HCT116 (cell line): ENCODE results near the gene DENND4C. TPM values are rescaled to one million over a fixed set of nuclear protein-coding genes. Genes with fewer than 3 reads are reported as not detected.

Source experiments
- ATAC-seq: fragments of 200-7000 bp; cut with Tn5 transposase; 2 replicates; pipeline ENCODE4 v1.9.1; 2020; ENCODE audit warnings: mild to moderate bottlenecking, moderate library complexity
- BruUV-seq: library from RNA; stranded (reverse); fragments of 400-500 nt; replicated peaks from 2 replicates; lab custom pipeline; 2021; lab: Mats Ljungman, UMichigan
- CTCF ChIA-PET: fragments of 300-600 bp; sonication (Branson Sonifier 250); formaldehyde crosslinking; loops from one replicate; lab custom pipeline; 2021; ENCODE audit warnings: antibody characterized with exemption; lab: Charles Lee
- POLR2A ChIA-PET: fragments of 300-600, 350-600 bp; sonication (Branson Sonifier 250); formaldehyde crosslinking; loops from one replicate; lab custom pipeline; 2021; ENCODE audit warnings: antibody characterized with exemption; lab: Charles Lee
- RAD21 ChIA-PET, 2 experiments: fragments of 300-600 bp; sonication (Branson Sonifier 250); formaldehyde crosslinking; loops; one replicate each; lab custom pipeline; 2023; ENCODE audit warnings: low total read pairs in 2 of 2; ENCODE audit not compliant: uncharacterized antibody in 2 of 2, unreplicated experiment in 2 of 2, low non-redundant PET in 1 of 2; lab: Charles Lee
- DNase-seq: peaks from one replicate; pipeline ENCODE4 v3.0.0-alpha.2; 2010; ENCODE audit warnings: low read depth, low spot score
- H2AFZ ChIP-seq: fragments of 200-600 bp; shearing (Covaris generic), sonication (generic); 2 replicates; pipeline ENCODE4 v1.6.1; 2017; ENCODE audit warnings: low read depth, mixed run types, mixed read lengths, antibody characterized with exemption, low read length; ENCODE audit not compliant: poor library complexity, severe bottlenecking
- H3K27ac ChIP-seq: 2 replicates; pipeline ENCODE4 v1.5.1; 2012; ENCODE audit warnings: low read depth, low read length
- H3K27me3 ChIP-seq: fragments of 200-600 bp; sonication (generic); 2 replicates; pipeline ENCODE4 v1.6.1; 2016; ENCODE audit warnings: mixed run types, low read length, mixed read lengths; ENCODE audit not compliant: insufficient read depth
- H3K36me3 ChIP-seq, 2 experiments: fragments of 200-500 bp in 1 of 2; fragments of 200-600 bp in 1 of 2; sonication (Bioruptor generic) in 1 of 2; sonication (generic) in 1 of 2; 2 replicates each; pipeline versions ENCODE4 v1.5.1 to v1.6.1; 2014 to 2016; ENCODE audit warnings: low read length in 2 of 2, inconsistent platforms in 1 of 2, mixed read lengths in 1 of 2, mixed run types in 1 of 2; ENCODE audit not compliant: insufficient read depth in 2 of 2, control insufficient read depth in 1 of 2
- H3K4me1 ChIP-seq, 2 experiments: fragments of 200-600 bp in 1 of 2; sonication (generic) in 1 of 2; 2 replicates each; pipeline versions ENCODE4 v1.5.1 to v1.6.1; 2012 to 2017; ENCODE audit warnings: low read length in 2 of 2, inconsistent platforms in 1 of 2, mild to moderate bottlenecking in 1 of 2, mixed read lengths in 1 of 2, mixed run types in 1 of 2, moderate library complexity in 1 of 2; ENCODE audit not compliant: insufficient read depth in 2 of 2, control insufficient read depth in 1 of 2
- H3K4me2 ChIP-seq: fragments of 200-600 bp; sonication (generic); 2 replicates; pipeline ENCODE4 v1.6.1; 2017; ENCODE audit warnings: mixed run types, low read length, mixed read lengths
- H3K4me3 ChIP-seq, 2 experiments: fragments of 200-600 bp in 1 of 2; sonication (generic) in 1 of 2; replicated peaks in 1 of 2; 2 replicates each; pipeline ENCODE4 v1.5.1; 2011 to 2016; ENCODE audit warnings: low read length in 2 of 2, control low read depth in 1 of 2, low read depth in 1 of 2, mild to moderate bottlenecking in 1 of 2, mixed read lengths in 1 of 2, mixed run types in 1 of 2
- H3K79me2 ChIP-seq: fragments of 200-600 bp; sonication (generic); 2 replicates; pipeline ENCODE4 v1.6.1; 2017; ENCODE audit warnings: mild to moderate bottlenecking, mixed run types, low read length, moderate library complexity, mixed read lengths; ENCODE audit not compliant: insufficient read depth
- H3K9ac ChIP-seq: fragments of 200-600 bp; sonication (generic); 2 replicates; pipeline ENCODE4 v1.6.1; 2016; ENCODE audit warnings: low read length, mixed read lengths
- H3K9me2 ChIP-seq: fragments of 200-600 bp; sonication (generic), shearing (Covaris generic); 2 replicates; pipeline ENCODE4 v1.6.1; 2017; ENCODE audit warnings: mixed run types, mild to moderate bottlenecking, moderate library complexity; ENCODE audit not compliant: insufficient read depth
- H3K9me3 ChIP-seq, 2 experiments: fragments of 200-500 bp in 1 of 2; fragments of 200-600 bp in 1 of 2; sonication (Bioruptor generic) in 1 of 2; sonication (generic) in 1 of 2; 2 replicates each; pipeline ENCODE4 v1.6.1; 2014 to 2017; ENCODE audit warnings: low read length in 2 of 2, mixed read lengths in 2 of 2, inconsistent platforms in 1 of 2, low read depth in 1 of 2, mild to moderate bottlenecking in 1 of 2, mixed run types in 1 of 2, moderate library complexity in 1 of 2; ENCODE audit not compliant: control insufficient read depth in 1 of 2, insufficient read depth in 1 of 2
- H4K20me1 ChIP-seq: fragments of 200-600 bp; sonication (generic), shearing (Covaris generic); 2 replicates; pipeline ENCODE4 v1.6.1; 2017; ENCODE audit warnings: mixed run types, mild to moderate bottlenecking, moderate library complexity; ENCODE audit not compliant: insufficient read depth
- CBX3 ChIP-seq: IDR thresholded peaks from 2 replicates; pipeline ENCODE4 v1.6.1; 2012; ENCODE audit warnings: low read depth
- EZH2phosphoT487 ChIP-seq: fragments of 200-600 bp; IDR thresholded peaks from 2 replicates; pipeline ENCODE4 v1.6.1; 2018; ENCODE audit warnings: antibody characterized with exemption, borderline replicate concordance
- RAD21 ChIP-seq: IDR thresholded peaks from 2 replicates; pipeline ENCODE4 v1.6.1; 2012; ENCODE audit warnings: low read depth, mild to moderate bottlenecking
- SIN3A ChIP-seq: IDR thresholded peaks from 2 replicates; pipeline ENCODE4 v1.6.1; 2012; ENCODE audit warnings: low read depth
- SP1 ChIP-seq: IDR thresholded peaks from 2 replicates; pipeline ENCODE4 v1.6.1; 2012; ENCODE audit warnings: low read depth
- SRF ChIP-seq: IDR thresholded peaks from 2 replicates; pipeline ENCODE4 v1.6.1; 2012; ENCODE audit warnings: low read depth
- ZNF274 ChIP-seq: fragments of 200-500 bp; sonication (Bioruptor generic); IDR thresholded peaks from 2 replicates; pipeline ENCODE4 v1.6.1; 2014; ENCODE audit warnings: mild to moderate bottlenecking, low read depth, low read length, inconsistent platforms
- intact Hi-C: fragments of 100-400 bp; cut with micrococcal nuclease; formaldehyde crosslinking; loops from 2 replicates; pipeline ENCODE4 v1.10.0; 2022
- total RNA-seq: library from RNA; stranded (reverse); gene quantifications from one replicate; pipeline ENCODE4 v1.2.1, GENCODE V29; 2021; ENCODE audit not compliant: unreplicated experiment
- TF ChIP-seq, protein P1 (sequence below): IDR thresholded peaks from 2 replicates; pipeline ENCODE4 v1.6.1; 2012
- TF ChIP-seq, protein P2 (sequence below), 3 experiments: fragments of 200-600 bp in 1 of 3; sonication (generic) in 1 of 3; IDR thresholded peaks in 2 of 3; conservative IDR thresholded peaks in 1 of 3; 2 replicates each; pipeline ENCODE4 v1.5.1; 2012 to 2017; ENCODE audit warnings: low read depth in 2 of 3, low read length in 2 of 3, antibody characterized with exemption in 1 of 3, borderline replicate concordance in 1 of 3, control low read depth in 1 of 3, mild to moderate bottlenecking in 1 of 3, mixed read lengths in 1 of 3, mixed run types in 1 of 3, moderate library complexity in 1 of 3; ENCODE audit not compliant: insufficient read depth in 1 of 3
- TF ChIP-seq, protein P3 (sequence below): IDR thresholded peaks from 2 replicates; pipeline ENCODE4 v1.6.1; 2012; ENCODE audit warnings: low read depth

The DENND4C gene
- total RNA-seq, 1 experiment from 2014 or later = 20.9 TPM

DNA sequence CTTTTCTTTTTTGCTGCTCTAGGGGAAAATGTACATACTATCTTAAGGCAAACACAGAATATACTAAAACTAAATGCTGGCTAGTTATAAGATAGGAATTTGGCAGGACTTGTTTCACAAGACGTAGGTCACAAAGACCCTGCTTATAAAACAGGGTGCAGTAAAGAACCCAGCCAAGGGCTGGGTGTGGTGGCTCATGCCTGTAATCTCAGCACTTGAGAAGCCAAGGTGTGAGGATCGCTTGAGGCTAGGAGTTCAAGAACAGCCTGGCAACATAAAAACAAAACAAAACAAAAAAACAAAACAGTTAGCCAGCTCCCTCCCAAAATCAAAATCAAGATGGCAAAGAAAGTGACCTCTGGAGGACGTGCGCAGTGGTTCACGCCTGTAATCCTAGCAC is 49.5 kb upstream of the DENND4C start:
- no peaks in the 10 kb centered on the region for H3K9me2 ChIP-seq
- TF ChIP-seq, protein P1, sequence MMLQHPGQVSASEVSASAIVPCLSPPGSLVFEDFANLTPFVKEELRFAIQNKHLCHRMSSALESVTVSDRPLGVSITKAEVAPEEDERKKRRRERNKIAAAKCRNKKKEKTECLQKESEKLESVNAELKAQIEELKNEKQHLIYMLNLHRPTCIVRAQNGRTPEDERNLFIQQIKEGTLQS = no peak
- TF ChIP-seq, protein P2, sequence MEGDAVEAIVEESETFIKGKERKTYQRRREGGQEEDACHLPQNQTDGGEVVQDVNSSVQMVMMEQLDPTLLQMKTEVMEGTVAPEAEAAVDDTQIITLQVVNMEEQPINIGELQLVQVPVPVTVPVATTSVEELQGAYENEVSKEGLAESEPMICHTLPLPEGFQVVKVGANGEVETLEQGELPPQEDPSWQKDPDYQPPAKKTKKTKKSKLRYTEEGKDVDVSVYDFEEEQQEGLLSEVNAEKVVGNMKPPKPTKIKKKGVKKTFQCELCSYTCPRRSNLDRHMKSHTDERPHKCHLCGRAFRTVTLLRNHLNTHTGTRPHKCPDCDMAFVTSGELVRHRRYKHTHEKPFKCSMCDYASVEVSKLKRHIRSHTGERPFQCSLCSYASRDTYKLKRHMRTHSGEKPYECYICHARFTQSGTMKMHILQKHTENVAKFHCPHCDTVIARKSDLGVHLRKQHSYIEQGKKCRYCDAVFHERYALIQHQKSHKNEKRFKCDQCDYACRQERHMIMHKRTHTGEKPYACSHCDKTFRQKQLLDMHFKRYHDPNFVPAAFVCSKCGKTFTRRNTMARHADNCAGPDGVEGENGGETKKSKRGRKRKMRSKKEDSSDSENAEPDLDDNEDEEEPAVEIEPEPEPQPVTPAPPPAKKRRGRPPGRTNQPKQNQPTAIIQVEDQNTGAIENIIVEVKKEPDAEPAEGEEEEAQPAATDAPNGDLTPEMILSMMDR (IDR thresholded peaks at IDR 0.05 in 2 of 3, conservative IDR thresholded peaks at IDR 0.05 in 1 of 3; ENCODE audit: borderline replicate concordance in 1 of 3, insufficient read depth in 1 of 3, low read depth in 2 of 3, low read length in 2 of 3) = no peak
- H3K9me3 ChIP-seq = no peaks in the 10 kb centered on the region
- BruUV-seq = no TSS peak
- no peak for ATAC-seq
- H4K20me1 ChIP-seq = no peaks in the 10 kb centered on the region
- CTCF ChIA-PET = no interaction called here
- intact Hi-C loops = loop anchor here (10.0 kb wide), 1 partner anchor 274 kb away; no protein-coding TSS in a partner anchor
- H3K27ac ChIP-seq = no peak overlapping the region
- H3K79me2 ChIP-seq = no peaks in the 10 kb centered on the region
- no peak overlapping the region for H3K4me2 ChIP-seq
- POLR2A ChIA-PET = no interaction called here
- H3K4me1 ChIP-seq = peaks cover 16 to 26% of the 10 kb centered on the region in 2 experiments
- H2AFZ ChIP-seq = no peak overlapping the region
- DNase-seq = no peak
- no peaks in the 10 kb centered on the region for H3K27me3 ChIP-seq
- no peaks in the 10 kb centered on the region for H3K36me3 ChIP-seq
- RAD21 ChIA-PET = no interaction called here
- H3K4me3 ChIP-seq = no peak overlapping the region
- no peak overlapping the region for H3K9ac ChIP-seq

DNA sequence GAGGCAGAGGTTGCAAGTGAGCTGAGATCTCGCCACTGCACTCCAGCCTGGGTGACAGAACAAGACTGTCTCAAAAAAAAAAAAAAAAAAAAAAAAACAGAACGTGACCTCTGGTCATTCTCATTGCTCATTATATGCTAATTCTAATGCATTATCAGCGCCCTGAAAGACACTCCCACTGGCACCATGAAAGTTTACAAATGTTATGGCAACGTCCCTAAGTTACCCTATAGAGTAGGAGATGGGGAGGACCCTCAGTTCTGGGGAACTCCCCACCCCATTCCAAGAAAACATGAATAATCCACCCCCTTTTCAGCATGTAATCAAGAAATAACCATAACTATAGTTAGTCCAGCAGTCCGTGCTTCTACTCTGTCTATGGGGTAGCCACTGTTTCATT is 48.9 kb upstream of the DENND4C start:
- no TSS peak for BruUV-seq
- CTCF ChIA-PET = no interaction called here
- Histone ChIP-seq H3K9ac (no peak overlapping the region), H3K4me3 (no peak overlapping the region), H2AFZ (no peak overlapping the region), H3K27ac (no peak overlapping the region), H3K4me1 (peaks cover 16 to 26% of the 10 kb centered on the region in 2 experiments), H3K36me3 (no peaks in the 10 kb centered on the region), H3K4me2 (no peak overlapping the region), H4K20me1 (no peaks in the 10 kb centered on the region), H3K27me3 (no peaks in the 10 kb centered on the region), H3K9me2 (no peaks in the 10 kb centered on the region), H3K79me2 (no peaks in the 10 kb centered on the region), H3K9me3 (no peaks in the 10 kb centered on the region)
- RAD21 ChIA-PET = no interaction called here
- DNase-seq (no peak), ATAC-seq (no peak)
- POLR2A ChIA-PET = no interaction called here
- intact Hi-C loops = loop anchor here (10.0 kb wide), 1 partner anchor 273 kb away; no protein-coding TSS in a partner anchor
- TF ChIP-seq SP1 = no peak
- TF ChIP-seq SRF = no peak
- no peak for TF ChIP-seq ZNF274
- no peak for TF ChIP-seq RAD21
- no peak for TF ChIP-seq CBX3
- TF ChIP-seq SIN3A = no peak
- TF ChIP-seq, protein P3, sequence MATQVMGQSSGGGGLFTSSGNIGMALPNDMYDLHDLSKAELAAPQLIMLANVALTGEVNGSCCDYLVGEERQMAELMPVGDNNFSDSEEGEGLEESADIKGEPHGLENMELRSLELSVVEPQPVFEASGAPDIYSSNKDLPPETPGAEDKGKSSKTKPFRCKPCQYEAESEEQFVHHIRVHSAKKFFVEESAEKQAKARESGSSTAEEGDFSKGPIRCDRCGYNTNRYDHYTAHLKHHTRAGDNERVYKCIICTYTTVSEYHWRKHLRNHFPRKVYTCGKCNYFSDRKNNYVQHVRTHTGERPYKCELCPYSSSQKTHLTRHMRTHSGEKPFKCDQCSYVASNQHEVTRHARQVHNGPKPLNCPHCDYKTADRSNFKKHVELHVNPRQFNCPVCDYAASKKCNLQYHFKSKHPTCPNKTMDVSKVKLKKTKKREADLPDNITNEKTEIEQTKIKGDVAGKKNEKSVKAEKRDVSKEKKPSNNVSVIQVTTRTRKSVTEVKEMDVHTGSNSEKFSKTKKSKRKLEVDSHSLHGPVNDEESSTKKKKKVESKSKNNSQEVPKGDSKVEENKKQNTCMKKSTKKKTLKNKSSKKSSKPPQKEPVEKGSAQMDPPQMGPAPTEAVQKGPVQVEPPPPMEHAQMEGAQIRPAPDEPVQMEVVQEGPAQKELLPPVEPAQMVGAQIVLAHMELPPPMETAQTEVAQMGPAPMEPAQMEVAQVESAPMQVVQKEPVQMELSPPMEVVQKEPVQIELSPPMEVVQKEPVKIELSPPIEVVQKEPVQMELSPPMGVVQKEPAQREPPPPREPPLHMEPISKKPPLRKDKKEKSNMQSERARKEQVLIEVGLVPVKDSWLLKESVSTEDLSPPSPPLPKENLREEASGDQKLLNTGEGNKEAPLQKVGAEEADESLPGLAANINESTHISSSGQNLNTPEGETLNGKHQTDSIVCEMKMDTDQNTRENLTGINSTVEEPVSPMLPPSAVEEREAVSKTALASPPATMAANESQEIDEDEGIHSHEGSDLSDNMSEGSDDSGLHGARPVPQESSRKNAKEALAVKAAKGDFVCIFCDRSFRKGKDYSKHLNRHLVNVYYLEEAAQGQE = no peak
- TF ChIP-seq EZH2phosphoT487 = no peak
- TF ChIP-seq, protein P2 (IDR thresholded peaks at IDR 0.05 in 2 of 3, conservative IDR thresholded peaks at IDR 0.05 in 1 of 3; ENCODE audit: borderline replicate concordance in 1 of 3, insufficient read depth in 1 of 3, low read depth in 2 of 3, low read length in 2 of 3) = no peak
